HG02943 (cell line): ENCODE measurements around the gene GBP3.
"Not testable (repeated sequence)": the region's sequence is repeated elsewhere in the genome, so short reads cannot be mapped to it uniquely, and the experiment has no call there.

ENCODE experiments used
- ATAC-seq: cut with Tn5 transposase; IDR thresholded peaks from one replicate; pipeline ENCODE4 v1.9.1; 2021; ENCODE audit warnings: mild to moderate bottlenecking, low read depth, moderate library complexity; ENCODE audit not compliant: unreplicated experiment

Gene GBP3, protein sequence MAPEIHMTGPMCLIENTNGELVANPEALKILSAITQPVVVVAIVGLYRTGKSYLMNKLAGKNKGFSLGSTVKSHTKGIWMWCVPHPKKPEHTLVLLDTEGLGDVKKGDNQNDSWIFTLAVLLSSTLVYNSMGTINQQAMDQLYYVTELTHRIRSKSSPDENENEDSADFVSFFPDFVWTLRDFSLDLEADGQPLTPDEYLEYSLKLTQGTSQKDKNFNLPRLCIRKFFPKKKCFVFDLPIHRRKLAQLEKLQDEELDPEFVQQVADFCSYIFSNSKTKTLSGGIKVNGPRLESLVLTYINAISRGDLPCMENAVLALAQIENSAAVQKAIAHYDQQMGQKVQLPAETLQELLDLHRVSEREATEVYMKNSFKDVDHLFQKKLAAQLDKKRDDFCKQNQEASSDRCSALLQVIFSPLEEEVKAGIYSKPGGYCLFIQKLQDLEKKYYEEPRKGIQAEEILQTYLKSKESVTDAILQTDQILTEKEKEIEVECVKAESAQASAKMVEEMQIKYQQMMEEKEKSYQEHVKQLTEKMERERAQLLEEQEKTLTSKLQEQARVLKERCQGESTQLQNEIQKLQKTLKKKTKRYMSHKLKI

DNA sequence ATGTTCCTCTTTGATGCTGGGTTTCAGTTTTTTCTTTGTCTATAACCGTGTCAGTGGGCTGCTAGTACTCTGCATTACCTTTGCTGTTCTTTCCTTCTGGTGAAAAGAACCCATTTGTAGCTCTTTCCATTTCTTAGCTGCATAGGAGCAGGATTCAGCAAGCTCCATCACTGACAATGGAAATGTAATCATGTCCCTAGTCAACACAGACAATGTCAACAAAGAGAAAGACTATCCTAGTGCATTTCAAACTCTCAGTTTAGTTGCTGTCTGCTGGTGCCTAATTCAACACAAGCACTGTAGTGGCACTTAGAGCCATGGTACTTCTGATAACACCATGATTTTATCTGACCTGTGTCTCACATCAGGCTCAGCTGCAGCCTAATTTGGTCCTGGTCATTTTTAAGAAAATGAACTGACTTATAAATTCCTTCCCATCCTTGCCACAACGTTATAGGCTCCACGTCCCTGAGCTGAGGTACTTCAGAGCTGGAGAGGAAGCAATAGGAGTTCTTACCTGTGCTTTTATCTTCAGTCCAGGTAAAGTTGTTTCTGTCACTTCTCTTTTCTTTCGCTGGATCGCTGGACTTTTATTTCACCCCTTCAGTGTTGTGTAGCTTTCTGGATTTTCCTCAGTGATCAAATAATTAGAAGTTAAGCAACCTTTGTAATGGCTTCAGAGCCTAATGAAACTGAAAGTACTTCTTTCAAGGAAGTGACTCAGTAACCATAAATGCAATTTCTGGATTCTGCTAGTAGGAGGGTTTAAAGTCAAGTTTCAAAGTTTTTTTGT lies at the start of gene GBP3:
Gene GBP3 (minus strand): TSS at position 700 of the 793 bp plus-strand sequence. CDS start 2,145 bp downstream, outside the sequence.
- peak; percentile 76 for ATAC-seq

DNA sequence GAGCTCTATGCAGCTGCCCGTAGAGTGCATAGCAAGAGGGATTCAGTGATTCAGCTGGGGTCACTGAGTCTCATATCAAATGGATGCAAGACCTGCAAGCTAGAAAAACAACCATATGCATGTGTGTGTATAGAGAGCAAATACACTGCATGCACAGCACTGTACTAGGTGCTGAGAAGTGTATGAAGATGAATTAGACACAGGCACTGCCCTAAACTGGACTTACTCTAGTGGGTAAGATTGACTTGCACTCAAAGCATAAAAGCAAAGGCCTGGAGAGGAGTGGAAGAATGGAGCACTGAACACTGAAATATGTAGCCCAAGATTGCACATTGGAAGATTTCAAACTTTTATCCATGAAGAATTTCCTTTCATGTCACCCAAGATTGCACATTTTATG lies 47.8 kb upstream of the GBP3 start:
- no peak for ATAC-seq

DNA sequence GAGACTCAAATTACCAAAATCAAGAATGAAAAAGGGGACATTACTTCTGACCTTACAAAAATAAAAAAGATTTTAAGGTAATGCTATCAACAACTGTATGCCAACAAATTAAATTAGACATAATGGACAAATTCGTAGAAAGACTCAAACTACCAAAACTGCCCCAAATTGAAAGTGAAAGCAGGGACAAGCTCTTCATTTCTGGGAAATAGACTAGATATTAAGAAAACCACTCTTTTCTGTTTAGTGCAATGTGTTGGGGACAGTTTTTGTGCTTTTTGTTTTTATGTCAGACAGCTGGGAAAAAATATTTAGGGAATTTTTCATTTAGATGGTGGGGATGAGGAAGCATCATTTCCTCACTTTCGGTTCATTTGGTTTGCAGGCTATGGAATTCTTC lies 47.3 kb upstream of the GBP3 start:
- ATAC-seq, result no peak

DNA sequence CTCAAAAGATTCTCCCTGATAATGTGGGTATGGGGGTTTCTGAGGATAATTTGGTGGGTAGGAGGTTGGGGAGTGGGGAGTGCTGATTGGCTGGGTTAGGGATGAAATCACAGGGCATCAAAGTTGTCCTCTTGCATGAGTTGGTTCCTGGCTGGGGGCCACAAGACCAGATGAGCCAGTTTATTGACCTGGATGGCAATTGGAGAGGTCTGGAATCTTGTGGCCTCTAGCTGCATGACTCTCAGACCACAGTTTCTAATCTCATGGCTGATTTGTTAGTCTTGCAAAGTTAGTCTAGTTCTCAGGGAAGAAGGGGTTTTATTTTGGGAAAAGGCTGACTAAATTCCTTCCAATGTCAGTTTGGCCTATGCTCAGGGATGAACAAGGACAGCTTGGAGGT lies 45.6 kb upstream of the GBP3 start:
- ATAC-seq, result no peak

DNA sequence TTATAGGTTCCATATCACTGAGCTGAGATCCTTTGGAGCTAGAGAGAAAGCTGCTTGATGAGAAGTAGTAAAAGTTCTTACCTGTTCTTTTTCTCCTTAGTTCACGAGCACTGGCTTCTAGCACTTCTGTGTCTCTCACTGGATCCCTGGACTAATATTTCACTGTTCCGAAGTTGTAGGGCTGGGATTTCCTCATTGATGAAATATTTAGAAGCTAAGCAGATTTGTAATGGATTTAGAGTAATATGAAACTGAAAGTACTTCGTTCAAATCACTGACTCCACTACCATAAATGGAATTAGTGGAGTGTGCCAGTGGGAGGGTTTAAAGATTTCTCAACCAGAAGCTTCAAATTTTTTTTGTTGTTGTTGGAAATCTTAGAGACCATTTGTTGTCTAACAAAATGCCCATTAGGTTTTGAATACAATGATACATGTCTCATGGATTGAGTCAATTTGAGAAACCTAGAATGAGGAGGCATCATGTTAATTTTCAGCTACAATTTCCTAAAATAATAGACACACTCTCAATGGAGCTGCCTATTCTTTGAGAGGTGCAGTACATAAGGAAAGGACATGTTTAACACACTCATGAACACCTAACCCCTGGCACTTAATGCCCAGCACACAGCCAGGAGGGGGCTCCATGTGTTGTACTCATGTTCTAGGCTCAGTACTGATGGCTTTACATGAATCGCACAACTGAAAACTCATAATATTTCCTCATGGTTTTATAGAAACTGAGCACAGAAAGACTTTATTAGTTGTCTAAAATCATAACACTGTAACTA lies 42.6 kb upstream of the GBP3 start, which contains the start of gene GBP1:
Gene GBP1 (minus strand): TSS at position 130 of the 790 bp plus-strand sequence. CDS start 1,974 bp downstream, outside the sequence.
- peak; percentile 53 for ATAC-seq

DNA sequence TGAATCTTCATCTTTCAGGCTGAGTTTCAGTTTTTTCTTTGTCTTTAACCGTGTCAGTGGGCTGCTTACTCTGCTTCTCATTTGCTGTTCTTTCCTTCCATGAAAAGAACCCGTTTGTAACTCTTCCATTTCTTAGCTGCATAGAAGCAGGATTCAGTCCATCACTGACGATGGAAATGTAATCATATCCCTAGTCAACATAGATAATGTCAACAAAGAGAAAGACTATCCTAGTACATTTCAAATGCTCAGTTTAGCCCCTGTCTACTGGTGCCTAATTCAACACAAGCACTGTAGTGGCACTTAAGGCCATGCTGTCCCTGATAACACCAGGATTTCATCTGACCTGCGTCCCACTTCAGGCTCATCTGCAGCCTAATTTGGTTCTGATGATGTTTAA lies 42.0 kb upstream of the GBP3 start:
- peak; percentile 51 for ATAC-seq

DNA sequence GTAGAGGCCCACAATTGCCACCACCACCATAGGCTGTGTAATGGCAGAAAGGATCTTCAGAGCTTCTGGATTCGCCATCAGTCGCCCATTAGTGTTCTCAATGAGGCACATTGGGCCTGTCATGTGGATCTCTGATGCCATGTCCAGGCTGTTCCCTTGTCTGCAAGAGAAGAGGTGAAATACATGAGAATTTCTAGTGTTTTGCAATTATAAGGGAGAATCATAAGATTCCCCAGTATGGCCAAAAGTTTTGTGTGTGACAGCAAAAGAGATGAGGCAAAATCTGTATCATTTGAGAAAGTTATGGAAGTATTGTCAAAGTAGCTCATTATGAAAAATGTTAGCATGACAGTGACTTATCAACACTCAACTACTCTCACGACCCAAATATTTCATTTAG lies 40.4 kb upstream of the GBP3 start:
- ATAC-seq, result no peak

DNA sequence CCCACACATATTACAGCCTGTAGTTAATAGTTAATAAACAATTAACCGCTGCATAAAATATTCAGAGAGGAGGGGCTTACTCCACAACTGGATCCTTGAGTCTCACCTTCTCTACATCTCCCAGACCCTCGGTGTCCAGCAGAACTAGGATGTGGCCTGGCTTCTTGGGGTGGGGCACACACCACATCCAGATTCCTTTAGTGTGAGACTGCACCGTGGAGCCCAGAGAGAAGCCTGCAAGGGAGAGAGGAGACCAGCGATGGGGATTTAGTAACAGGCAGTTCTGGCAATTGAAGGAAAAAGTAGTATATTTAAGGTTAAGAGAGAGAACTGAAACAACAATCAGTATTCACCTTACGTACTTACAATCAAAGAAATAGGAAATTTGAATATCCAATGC lies 37.4 kb upstream of the GBP3 start:
- ATAC-seq, result no peak

DNA sequence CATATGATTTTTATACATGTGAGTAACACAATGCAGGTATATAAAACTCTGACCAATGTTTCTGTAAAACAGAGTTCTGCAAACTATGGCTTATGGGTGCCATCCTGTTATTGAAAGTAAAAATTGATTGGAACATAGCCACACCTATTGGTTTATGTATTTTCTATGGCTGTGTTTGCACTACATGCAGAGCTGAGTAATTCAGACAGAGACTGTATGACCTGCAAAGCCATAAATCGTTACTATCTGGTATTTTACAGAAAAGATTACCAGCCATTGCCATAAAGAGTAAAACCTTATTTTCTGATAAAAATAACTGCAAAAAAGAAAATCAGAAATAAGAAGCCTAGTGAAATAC lies 29.3 kb upstream of the GBP3 start:
- no peak for ATAC-seq

DNA sequence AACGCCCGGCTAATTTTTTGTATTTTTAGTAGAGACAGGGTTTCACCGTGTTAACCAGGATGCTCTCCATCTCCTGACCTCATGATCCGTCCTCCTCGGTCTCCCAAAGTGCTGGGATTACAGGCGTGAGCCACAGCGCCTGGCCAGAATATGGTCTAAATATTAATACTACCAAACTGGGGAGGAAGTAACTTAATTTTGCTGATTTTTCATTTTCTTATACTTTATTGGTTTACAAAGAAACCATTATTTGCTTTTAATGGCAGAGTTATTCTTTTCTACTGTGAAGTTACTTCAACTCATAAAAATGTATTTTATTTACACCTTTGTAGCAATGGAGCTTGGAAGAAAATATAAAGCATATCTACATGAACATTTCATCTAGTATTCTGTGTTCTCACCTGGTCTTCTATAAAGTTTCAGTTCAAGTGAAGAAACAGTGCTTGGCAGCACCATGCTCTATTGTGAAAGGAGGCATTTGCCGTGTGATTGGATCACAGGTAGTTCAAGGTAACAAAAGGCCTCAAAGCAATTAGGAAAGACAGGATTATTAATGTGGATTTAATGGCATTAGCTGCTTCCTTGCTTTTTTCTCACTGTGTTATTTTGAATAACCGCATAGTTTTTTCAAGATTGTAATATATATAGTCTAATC lies 28.8 kb upstream of the GBP3 start:
- ATAC-seq, result no peak

DNA sequence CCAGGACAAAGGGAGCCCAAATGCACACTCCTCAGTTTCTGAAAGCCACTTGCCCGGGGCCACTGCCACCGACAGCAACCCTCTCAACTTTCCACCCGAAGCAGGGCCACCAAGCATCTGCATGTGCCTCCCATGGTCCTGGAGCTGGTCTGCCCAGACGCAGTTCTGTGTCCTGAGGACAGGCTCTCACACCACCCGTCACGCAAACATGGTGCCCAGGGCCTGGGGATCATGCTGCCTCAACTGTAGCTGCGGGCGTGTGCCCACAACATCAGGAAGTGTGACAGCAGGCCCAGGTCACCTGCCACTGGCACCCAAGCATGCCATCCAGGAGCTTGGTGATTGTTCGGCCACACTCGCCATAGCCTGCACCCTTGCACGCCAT lies 28.0 kb upstream of the GBP3 start:
- no peak for ATAC-seq

DNA sequence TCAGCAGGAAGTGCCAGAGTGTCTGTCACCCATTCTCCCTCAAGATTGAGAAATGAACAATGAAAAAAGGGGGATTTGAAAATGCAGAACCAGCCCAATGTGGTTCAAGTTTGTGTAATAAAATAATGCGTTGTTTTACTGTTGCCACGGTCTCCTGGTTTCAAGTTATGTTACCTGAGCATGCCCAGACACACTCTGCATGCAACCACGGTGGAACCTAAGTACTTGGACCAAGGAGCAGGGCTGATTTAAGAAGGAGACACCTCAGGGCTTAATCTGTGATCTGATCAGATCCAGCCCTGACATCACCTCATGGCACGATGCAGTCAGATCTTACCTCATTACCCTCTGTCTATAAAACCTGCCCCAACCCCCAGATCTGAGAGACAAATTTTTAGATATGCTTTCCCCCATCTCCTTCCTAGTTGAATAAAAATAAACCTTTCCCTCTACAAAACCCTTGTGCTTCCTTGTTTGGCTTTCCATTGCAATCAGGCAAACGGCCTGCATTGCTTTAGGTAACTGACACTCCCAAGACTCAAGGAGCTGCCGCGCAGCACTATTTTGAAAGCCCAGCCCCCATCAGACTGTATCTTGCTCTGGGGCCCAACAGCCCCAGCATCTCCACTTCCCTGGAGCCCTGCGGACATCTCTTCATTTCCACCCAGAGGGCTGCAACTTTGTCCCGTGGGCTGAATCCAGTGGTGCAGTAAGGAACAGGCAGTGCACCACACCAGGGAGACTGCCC lies 27.4 kb upstream of the GBP3 start:
- ATAC-seq, result not testable (repeated sequence)

DNA sequence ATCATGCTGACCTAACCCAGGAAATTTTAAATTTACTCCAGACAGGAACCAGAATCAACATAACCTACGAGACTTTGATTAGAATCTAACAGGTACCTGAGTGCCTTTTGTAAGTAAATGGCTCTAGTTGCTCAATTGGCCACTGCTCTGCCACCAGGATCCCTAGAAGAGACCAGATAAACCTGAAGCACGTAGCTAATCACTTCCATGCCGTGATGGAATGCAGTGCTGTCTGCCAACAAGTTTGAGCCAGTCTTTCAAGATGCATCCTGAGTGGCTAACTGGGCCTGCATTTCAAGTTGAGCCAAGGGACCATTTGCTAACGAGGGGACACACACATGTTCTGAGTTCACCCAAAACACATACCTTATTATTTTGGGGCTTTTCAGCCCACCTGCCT lies 26.5 kb upstream of the GBP3 start:
- not testable (repeated sequence) for ATAC-seq

DNA sequence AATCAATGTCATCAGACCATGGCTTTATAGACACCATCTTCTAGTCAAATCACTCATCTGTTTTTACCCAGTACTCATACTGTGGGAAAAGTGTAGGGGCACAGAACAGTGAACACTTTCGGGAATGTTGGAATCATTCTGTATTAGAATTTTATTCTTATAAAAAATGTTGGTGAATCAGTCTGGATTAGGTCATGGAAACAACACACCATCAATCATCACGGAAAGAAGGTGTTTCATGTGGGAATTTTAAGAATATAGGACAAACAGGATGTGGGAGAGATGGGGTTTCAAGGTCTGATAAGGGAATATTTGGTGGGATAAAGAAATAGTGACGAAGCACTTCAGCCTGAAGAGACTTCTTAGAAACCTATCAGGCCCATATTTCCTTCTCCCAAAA lies 25.1 kb upstream of the GBP3 start:
- ATAC-seq, result no peak

DNA sequence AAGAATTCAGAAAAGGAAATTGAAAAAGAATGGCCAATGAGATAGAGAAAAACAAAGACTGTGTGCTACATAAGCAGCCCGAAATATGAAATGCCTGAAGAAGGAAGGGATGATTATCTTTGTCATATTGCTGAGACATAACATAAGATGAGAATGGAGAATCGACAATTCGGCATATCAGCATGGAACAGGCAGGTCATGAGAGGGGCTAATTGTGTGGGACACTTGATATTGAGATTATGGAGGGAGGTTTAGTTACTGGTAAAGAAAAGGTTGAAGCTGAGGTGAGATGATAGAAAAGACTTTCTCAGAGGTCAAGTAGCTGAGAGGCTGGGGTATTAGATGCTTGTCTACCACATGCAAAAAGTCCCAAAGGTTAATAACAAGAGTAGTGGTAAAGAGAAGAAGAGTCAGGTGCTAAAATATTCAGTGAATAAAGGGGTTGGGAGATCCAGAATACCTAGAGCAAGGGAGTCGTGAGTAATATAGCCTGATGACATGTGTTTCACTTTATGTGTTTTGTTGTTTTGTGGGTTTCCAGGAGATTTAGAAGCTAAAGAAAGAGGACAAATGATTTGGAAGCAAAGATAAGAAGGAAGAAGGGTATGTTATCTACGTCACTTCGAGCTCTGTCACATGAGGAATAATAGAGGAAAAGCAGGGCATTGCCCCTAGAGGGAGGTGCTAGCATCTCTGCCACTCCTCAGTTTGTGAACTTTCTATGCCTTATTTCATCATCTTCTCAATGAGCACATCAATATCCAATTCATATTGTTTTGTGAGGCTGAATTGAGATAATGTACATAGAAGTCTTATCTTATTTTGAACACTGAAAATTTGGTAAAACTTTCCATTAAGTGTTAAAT lies 23.9 kb upstream of the GBP3 start:
- ATAC-seq, result not testable (repeated sequence)

DNA sequence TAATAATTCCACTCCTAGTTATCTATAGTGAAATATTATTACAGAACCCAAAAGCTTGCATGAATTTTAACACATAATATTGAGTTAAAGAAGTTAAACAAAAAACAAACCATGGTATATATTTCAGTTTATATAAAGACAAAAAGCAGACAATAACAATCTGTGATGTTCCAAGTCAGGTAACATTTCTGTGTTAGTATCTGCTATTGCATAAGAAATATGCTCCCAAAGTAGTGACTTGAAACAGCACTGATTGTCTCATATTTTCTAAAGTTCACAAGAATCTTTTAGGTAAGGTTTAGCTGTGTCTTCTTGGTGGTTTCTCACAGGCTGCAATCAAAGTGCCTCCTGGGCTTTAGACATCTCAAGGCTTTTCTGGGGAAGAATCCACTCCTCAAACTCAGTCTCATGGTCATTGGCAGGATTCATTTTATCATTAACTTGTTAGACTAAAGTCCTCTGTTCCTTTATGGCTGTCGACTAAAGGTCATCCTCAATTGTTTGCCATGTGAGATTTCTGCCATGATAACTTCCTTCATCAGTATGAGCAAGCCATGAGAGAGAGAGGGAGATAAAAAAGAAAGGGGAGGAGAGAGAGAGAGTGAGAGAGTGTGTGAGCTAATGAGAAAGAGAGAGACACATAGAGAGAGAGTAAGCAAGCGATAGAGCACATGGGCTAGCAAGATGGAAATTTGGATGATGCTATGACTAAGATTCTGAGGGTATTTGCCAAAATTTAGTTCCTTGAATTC lies 22.5 kb upstream of the GBP3 start:
- ATAC-seq, result no peak

DNA sequence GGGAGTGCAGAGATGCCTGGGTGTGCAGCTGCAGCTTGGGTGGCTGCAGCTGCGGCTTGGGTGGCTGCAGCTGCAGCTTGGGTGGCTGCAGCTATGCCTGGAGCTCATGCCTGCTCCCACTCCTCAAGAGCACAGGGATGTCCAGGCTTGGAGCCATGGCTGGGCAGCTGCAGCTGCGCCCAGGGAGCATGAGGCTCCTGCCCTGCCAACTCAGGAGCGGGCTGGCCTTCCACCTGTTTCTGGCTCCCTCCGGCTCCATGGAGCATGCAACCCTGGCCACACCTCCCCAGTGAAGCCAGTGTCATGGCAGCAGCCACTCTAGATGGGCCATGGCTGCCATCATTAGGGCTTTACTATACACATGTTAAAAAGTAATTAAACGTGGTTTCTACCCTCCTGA lies 21.3 kb upstream of the GBP3 start:
- no peak for ATAC-seq

DNA sequence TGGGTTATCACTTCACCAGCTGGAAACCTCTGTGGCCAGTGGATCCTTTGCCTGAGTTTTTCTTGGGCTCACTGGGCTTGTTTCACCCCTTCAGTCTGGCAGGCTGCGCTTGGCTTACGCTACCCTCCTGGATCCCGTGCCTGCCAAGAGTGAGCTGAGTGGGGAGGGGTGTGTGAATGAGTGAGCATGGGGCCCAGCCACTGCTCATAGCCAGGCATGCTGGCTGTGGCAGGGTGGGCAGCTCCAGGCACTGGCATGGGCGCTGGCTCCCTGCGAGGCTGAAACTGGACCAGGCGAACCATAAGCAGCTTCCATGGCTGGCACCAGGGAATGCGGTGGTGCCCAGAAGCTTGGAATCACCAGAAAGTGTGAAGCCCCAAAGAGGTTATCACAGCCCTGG lies 19.8 kb upstream of the GBP3 start:
- no peak for ATAC-seq
